Neural cell (in vitro differentiated cells): Measurements from ENCODE around the gene PDGFB.

Source experiments
- CTCF ChIP-seq: fragments of 450-650 bp; IDR thresholded peaks from 2 replicates; pipeline ENCODE4 v1.5.1; 2014; ENCODE audit warnings: antibody characterized with exemption, mild to moderate bottlenecking, moderate library complexity; ENCODE audit not compliant: poor library complexity, severe bottlenecking
- EZH2 ChIP-seq: fragments of 200-600, 300-800 bp; shearing (Covaris generic), sonication (generic); IDR thresholded peaks from 2 replicates; pipeline ENCODE4 v1.6.1; 2014; ENCODE audit warnings: antibody characterized with exemption, low read length, borderline replicate concordance, mild to moderate bottlenecking; ENCODE audit not compliant: insufficient read depth, poor library complexity, severe bottlenecking
- POLR2AphosphoS5 ChIP-seq: IDR thresholded peaks from 2 replicates; pipeline ENCODE4 v1.6.1; 2012
- RAD21 ChIP-seq: fragments of 450-650 bp; conservative IDR thresholded peaks from 2 replicates; pipeline ENCODE4 v1.6.1; 2014; ENCODE audit warnings: antibody characterized with exemption, mild to moderate bottlenecking, moderate library complexity

GRCh38 chr22:39244496-39245129 lies at the start of gene PDGFB:
- TF ChIP-seq CTCF = no peak
- TF ChIP-seq RAD21 = no peak
- no peak for TF ChIP-seq EZH2
- no peak for TF ChIP-seq POLR2AphosphoS5
